Fibroblast of lung (primary cell): Measurements from ENCODE around the gene FCGR3A. TPM values are rescaled to one million over a fixed set of nuclear protein-coding genes. Genes with fewer than 3 reads are reported as not detected.
A peak's percentile ranks its signal among the peaks of the same experiment; 100 is the strongest.
"Not testable (repeated sequence)": the region's sequence is repeated elsewhere in the genome, so short reads cannot be mapped to it uniquely, and the experiment has no call there.

Source experiments
- DNase-seq, 2 donors: peaks; one replicate each; pipeline versions ENCODE4 v3.0.0 to v3.0.0-alpha.2; 2010; ENCODE audit warnings: low read depth in 2 of 2
- H2AFZ ChIP-seq: 2 replicates; pipeline ENCODE4 v1.5.1; 2012; ENCODE audit warnings: low read length, control low read depth, inconsistent platforms
- H3K27ac ChIP-seq: 2 replicates; pipeline ENCODE4 v1.5.1; 2011; ENCODE audit warnings: low read length, control low read depth; ENCODE audit not compliant: insufficient read depth
- H3K27me3 ChIP-seq: 2 replicates; pipeline ENCODE4 v1.5.1; 2011; ENCODE audit warnings: mild to moderate bottlenecking, low read length; ENCODE audit not compliant: control insufficient read depth, insufficient read depth
- H3K36me3 ChIP-seq: 2 replicates; pipeline ENCODE4 v1.5.1; 2011; ENCODE audit warnings: low read length; ENCODE audit not compliant: control insufficient read depth, insufficient read depth
- H3K4me1 ChIP-seq: 2 replicates; pipeline ENCODE4 v1.5.1; 2011; ENCODE audit warnings: low read length; ENCODE audit not compliant: control insufficient read depth, insufficient read depth; ENCODE audit errors: extremely low read depth
- H3K4me2 ChIP-seq: 2 replicates; pipeline ENCODE4 v1.5.1; 2011; ENCODE audit warnings: low read length, control low read depth; ENCODE audit not compliant: insufficient read depth; ENCODE audit errors: extremely low read depth
- H3K4me3 ChIP-seq, 4 experiments: fragments of 200-600 bp in 1 of 4; sonication (generic) in 1 of 4; replicated peaks in 1 of 4; 2 replicates each; pipeline ENCODE4 v1.5.1; 2011 to 2016; ENCODE audit warnings: low read length in 4 of 4, low read depth in 3 of 4, mild to moderate bottlenecking in 3 of 4, control low read depth in 2 of 4, inconsistent platforms in 1 of 4, mixed read lengths in 1 of 4; ENCODE audit not compliant: insufficient read depth in 1 of 4; ENCODE audit errors: control extremely low read depth in 1 of 4
- H3K79me2 ChIP-seq: 2 replicates; pipeline ENCODE4 v1.5.1; 2012; ENCODE audit warnings: mild to moderate bottlenecking, low read length, inconsistent platforms; ENCODE audit not compliant: control insufficient read depth, insufficient read depth
- H3K9ac ChIP-seq: 2 replicates; pipeline ENCODE4 v1.5.1; 2011; ENCODE audit warnings: mild to moderate bottlenecking, low read length, control low read depth; ENCODE audit not compliant: insufficient read depth
- H3K9me3 ChIP-seq: 2 replicates; pipeline ENCODE4 v1.5.1; 2012; ENCODE audit warnings: low read depth, low read length; ENCODE audit not compliant: control insufficient read depth, insufficient read depth
- H4K20me1 ChIP-seq: 2 replicates; pipeline ENCODE4 v1.5.1; 2011; ENCODE audit warnings: low read length; ENCODE audit not compliant: control insufficient read depth, insufficient read depth; ENCODE audit errors: extremely low read depth
- EZH2 ChIP-seq: IDR thresholded peaks from 2 replicates; pipeline ENCODE4 v1.5.1; 2012; ENCODE audit warnings: low read length, control low read depth, mild to moderate bottlenecking; ENCODE audit errors: missing control alignments
- polyA plus RNA-seq, 2 donors: library from polyadenylated mRNA; depleted of rRNA in 1 of 2; stranded (reverse) in 1 of 2; unstranded in 1 of 2; fragments of >200 nt; gene quantifications; 2 replicates each; pipeline ENCODE4 v1.2.1, GENCODE V29; 2011 to 2012; ENCODE audit warnings: missing spikeins in 1 of 2
- total RNA-seq: library from RNA; depleted of rRNA; stranded (reverse); fragments of >200 nt; gene quantifications from 2 replicates; pipeline ENCODE4 v1.2.1, GENCODE V29; 2014
- TF ChIP-seq, protein P1 (sequence below), 2 donors: IDR thresholded peaks in 1 of 2; conservative IDR thresholded peaks in 1 of 2; 1 replicate in 1 of 2; 2 replicates in 1 of 2; pipeline ENCODE4 v1.5.1; 2011 to 2012; ENCODE audit warnings: low read length in 2 of 2, control low read depth in 1 of 2, inconsistent platforms in 1 of 2, low read depth in 1 of 2, mild to moderate bottlenecking in 1 of 2

FCGR3A gene
- total and polyA plus RNA-seq, 2 donors (not counting 1 experiment from before 2014, with no cell fraction given) = not detected

GRCh38 chr1:161513448-161513780, 36.2 kb downstream of the FCGR3A start:
- H3K36me3 ChIP-seq, H3K79me2 ChIP-seq, H3K9me3 ChIP-seq, H3K4me2 ChIP-seq, H3K4me3 ChIP-seq, H3K4me1 ChIP-seq, H3K27me3 ChIP-seq, DNase-seq, H4K20me1 ChIP-seq, H3K9ac ChIP-seq: not testable (repeated sequence)
- Histone ChIP-seq H3K27ac (peak overlapping the region; percentile 77), H2AFZ (peak overlapping the region; percentile 57)

DNA sequence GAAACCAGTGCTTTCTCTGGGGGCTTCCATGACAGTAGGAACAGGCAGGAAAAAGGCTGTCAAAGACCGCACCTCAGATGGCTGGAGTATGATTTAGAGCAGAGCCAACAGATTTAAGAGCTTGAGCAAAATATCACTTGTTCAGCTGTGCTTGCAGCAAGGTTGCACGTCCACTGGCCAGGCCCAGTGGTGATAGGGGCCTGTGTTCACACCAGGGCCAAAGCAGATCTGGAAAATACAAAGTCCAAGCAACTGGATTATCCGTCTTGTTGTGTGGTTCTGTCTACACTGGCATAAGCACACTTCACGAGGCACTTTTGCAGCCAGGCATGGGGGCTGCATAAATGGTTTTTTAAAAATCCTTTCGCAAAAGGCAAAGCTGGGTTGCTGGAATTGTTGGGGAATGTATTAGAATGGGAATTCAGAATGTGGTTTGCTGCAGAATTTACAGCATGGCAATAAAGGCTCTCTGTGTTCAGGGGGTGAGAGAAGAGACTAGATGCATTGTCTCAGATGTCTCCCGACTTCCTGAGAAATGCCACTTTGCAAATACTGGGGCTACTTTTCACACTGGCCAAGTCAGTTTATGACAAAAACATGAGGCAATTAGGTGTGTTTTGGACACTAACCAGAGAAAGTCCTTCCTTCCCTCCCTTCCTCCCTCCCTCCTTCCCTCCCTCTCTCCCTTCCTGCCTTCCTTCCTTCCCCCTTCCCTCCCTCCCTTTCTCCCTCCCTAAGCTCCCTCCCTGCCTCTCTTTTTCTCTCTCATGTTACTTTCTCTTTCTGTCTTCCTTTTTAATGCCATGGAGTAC, 36.8 kb downstream of the FCGR3A start:
- not testable (repeated sequence) for H3K36me3 ChIP-seq, H3K27me3 ChIP-seq, H3K4me3 ChIP-seq, H3K9ac ChIP-seq, H3K9me3 ChIP-seq, H4K20me1 ChIP-seq, DNase-seq, H2AFZ ChIP-seq, H3K4me2 ChIP-seq, H3K4me1 ChIP-seq, H3K27ac ChIP-seq, H3K79me2 ChIP-seq

GRCh38 chr1:161511756-161512060, 37.9 kb downstream of the FCGR3A start:
- Histone ChIP-seq H3K9me3 (no peaks in the 10 kb centered on the region), H4K20me1 (no peaks in the 10 kb centered on the region), H3K4me3 (no peak overlapping the region), H3K79me2 (no peaks in the 10 kb centered on the region), H2AFZ (no peak overlapping the region), H3K36me3 (no peaks in the 10 kb centered on the region), H3K27ac (no peak overlapping the region), H3K9ac (no peak overlapping the region), H3K4me1 (peaks cover 3% of the 10 kb centered on the region), H3K4me2 (no peak overlapping the region), H3K27me3 (no peaks in the 10 kb centered on the region)
- no peak for DNase-seq
- TF ChIP-seq EZH2 = no peak
- TF ChIP-seq, protein P1, sequence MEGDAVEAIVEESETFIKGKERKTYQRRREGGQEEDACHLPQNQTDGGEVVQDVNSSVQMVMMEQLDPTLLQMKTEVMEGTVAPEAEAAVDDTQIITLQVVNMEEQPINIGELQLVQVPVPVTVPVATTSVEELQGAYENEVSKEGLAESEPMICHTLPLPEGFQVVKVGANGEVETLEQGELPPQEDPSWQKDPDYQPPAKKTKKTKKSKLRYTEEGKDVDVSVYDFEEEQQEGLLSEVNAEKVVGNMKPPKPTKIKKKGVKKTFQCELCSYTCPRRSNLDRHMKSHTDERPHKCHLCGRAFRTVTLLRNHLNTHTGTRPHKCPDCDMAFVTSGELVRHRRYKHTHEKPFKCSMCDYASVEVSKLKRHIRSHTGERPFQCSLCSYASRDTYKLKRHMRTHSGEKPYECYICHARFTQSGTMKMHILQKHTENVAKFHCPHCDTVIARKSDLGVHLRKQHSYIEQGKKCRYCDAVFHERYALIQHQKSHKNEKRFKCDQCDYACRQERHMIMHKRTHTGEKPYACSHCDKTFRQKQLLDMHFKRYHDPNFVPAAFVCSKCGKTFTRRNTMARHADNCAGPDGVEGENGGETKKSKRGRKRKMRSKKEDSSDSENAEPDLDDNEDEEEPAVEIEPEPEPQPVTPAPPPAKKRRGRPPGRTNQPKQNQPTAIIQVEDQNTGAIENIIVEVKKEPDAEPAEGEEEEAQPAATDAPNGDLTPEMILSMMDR (conservative IDR thresholded peaks at IDR 0.05 in 1 of 2, IDR thresholded peaks at IDR 0.05 in 1 of 2; ENCODE audit: low read depth in 1 of 2, low read length in 2 of 2) = no peak

GRCh38 chr1:161511018-161511755, 38.4 kb downstream of the FCGR3A start:
- Histone ChIP-seq H3K27ac (no peak overlapping the region), H3K27me3 (no peaks in the 10 kb centered on the region), H3K9me3 (no peaks in the 10 kb centered on the region), H2AFZ (no peak overlapping the region), H4K20me1 (no peaks in the 10 kb centered on the region), H3K4me3 (no peak overlapping the region), H3K4me1 (peaks cover 3% of the 10 kb centered on the region), H3K4me2 (no peak overlapping the region), H3K79me2 (no peaks in the 10 kb centered on the region), H3K36me3 (no peaks in the 10 kb centered on the region), H3K9ac (no peak overlapping the region)
- TF ChIP-seq, protein P1 (conservative IDR thresholded peaks at IDR 0.05 in 1 of 2, IDR thresholded peaks at IDR 0.05 in 1 of 2; ENCODE audit: low read depth in 1 of 2, low read length in 2 of 2) = no peak
- TF ChIP-seq EZH2 = no peak
- no peak for DNase-seq
